ENCODE data around the gene SGCE.

Gene SGCE

GRCh38 chr7:94621120-94621519 lies 34.8 kb downstream of the SGCE start:
- no peak overlapping the region for H3K18ac ChIP-seq (ENCODE audit: low read length)
- peaks cover 0 to 65% of the 10 kb centered on the region in 2 donors for H3K36me3 ChIP-seq (replicated peaks in 1 of 2; ENCODE audit: control insufficient read depth in 2 of 2, insufficient read depth in 2 of 2, low read length in 2 of 2)
- H3K4me3 ChIP-seq (ENCODE audit: low read length in 2 of 2), result no peak overlapping the region
- H3K4me2 ChIP-seq (ENCODE audit: insufficient read depth, low read length, poor library complexity, severe bottlenecking), result no peak overlapping the region
- no peak overlapping the region for H3K9ac ChIP-seq (ENCODE audit: low read depth, low read length, poor library complexity)
- no CpG with 5 or more reads among the region's 2 CpGs for WGBS, 2 donors (ENCODE audit: extremely low coverage in 2 of 2, insufficient read length in 2 of 2, insufficient replicate concordance in 1 of 2)
- H3K9me3 ChIP-seq (replicated peaks in 1 of 2; ENCODE audit: control insufficient read depth in 2 of 2, insufficient read depth in 1 of 2, low read depth in 1 of 2, low read length in 2 of 2), result no peaks in the 10 kb centered on the region
- H3K4me1 ChIP-seq (ENCODE audit: control insufficient read depth in 2 of 2, insufficient read depth in 1 of 2, low read depth in 1 of 2, low read length in 2 of 2), result no peaks in the 10 kb centered on the region
- no peak overlapping the region for H3K14ac ChIP-seq (ENCODE audit: low read length)
- no peak overlapping the region for H2BK12ac ChIP-seq (ENCODE audit: low read length)
- no peak overlapping the region for H2AK5ac ChIP-seq (ENCODE audit: low read depth, low read length)
- no peak overlapping the region for H3K27ac ChIP-seq (replicated peaks; ENCODE audit: low read length)
- no peaks in the 10 kb centered on the region for H3K79me1 ChIP-seq (ENCODE audit: low read depth, low read length)
- H3K23ac ChIP-seq (ENCODE audit: low read depth, low read length, poor library complexity), result no peak overlapping the region
- no peak for DNase-seq (ENCODE audit: low spot score)
- no peak overlapping the region for H4K91ac ChIP-seq (ENCODE audit: low read depth, low read length, poor library complexity)
- no peak overlapping the region for H4K8ac ChIP-seq (ENCODE audit: low read depth, low read length)
- H3K4ac ChIP-seq (ENCODE audit: low read length), result no peak overlapping the region
- no peak overlapping the region for H2BK120ac ChIP-seq (ENCODE audit: low read depth, low read length)
- H2BK5ac ChIP-seq (ENCODE audit: low read length), result no peak overlapping the region
- no peak overlapping the region for H2BK15ac ChIP-seq (ENCODE audit: low read length)
- no peaks in the 10 kb centered on the region for H3K27me3 ChIP-seq (ENCODE audit: control insufficient read depth in 3 of 3, insufficient read depth in 3 of 3, low read depth in 1 of 3, low read length in 3 of 3)
- H2AFZ ChIP-seq (ENCODE audit: low read length), result no peak overlapping the region

GRCh38 chr7:94620703-94621118 lies 35.2 kb downstream of the SGCE start:
- Histone ChIP-seq H3K27ac (replicated peaks; ENCODE audit: low read length) (no peak overlapping the region), H3K14ac (ENCODE audit: low read length) (no peak overlapping the region), H3K4me2 (ENCODE audit: insufficient read depth, low read length, poor library complexity, severe bottlenecking) (no peak overlapping the region), H2BK120ac (ENCODE audit: low read depth, low read length) (no peak overlapping the region), H3K18ac (ENCODE audit: low read length) (no peak overlapping the region), H2BK15ac (ENCODE audit: low read length) (no peak overlapping the region), H3K27me3 (ENCODE audit: control insufficient read depth in 3 of 3, insufficient read depth in 3 of 3, low read depth in 1 of 3, low read length in 3 of 3) (no peaks in the 10 kb centered on the region), H2AK5ac (ENCODE audit: low read depth, low read length) (no peak overlapping the region), H4K91ac (ENCODE audit: low read depth, low read length, poor library complexity) (no peak overlapping the region), H3K4me3 (ENCODE audit: low read length in 2 of 2) (no peak overlapping the region), H3K79me1 (ENCODE audit: low read depth, low read length) (no peaks in the 10 kb centered on the region), H2BK5ac (ENCODE audit: low read length) (no peak overlapping the region), H3K36me3 (replicated peaks in 1 of 2; ENCODE audit: control insufficient read depth in 2 of 2, insufficient read depth in 2 of 2, low read length in 2 of 2) (peaks cover under 1 to 67% of the 10 kb centered on the region in 2 donors), H3K9ac (ENCODE audit: low read depth, low read length, poor library complexity) (no peak overlapping the region), H3K9me3 (replicated peaks in 1 of 2; ENCODE audit: control insufficient read depth in 2 of 2, insufficient read depth in 1 of 2, low read depth in 1 of 2, low read length in 2 of 2) (no peaks in the 10 kb centered on the region), H2AFZ (ENCODE audit: low read length) (peak overlapping the region; percentile 56), H3K4ac (ENCODE audit: low read length) (no peak overlapping the region), H2BK12ac (ENCODE audit: low read length) (no peak overlapping the region), H3K23ac (ENCODE audit: low read depth, low read length, poor library complexity) (no peak overlapping the region), H4K8ac (ENCODE audit: low read depth, low read length) (no peak overlapping the region), H3K4me1 (ENCODE audit: control insufficient read depth in 2 of 2, insufficient read depth in 1 of 2, low read depth in 1 of 2, low read length in 2 of 2) (no peaks in the 10 kb centered on the region)
- no peak for DNase-seq (ENCODE audit: low spot score)
- no CpG with 5 or more reads among the region's 2 CpGs for WGBS, 2 donors (ENCODE audit: extremely low coverage in 2 of 2, insufficient read length in 2 of 2, insufficient replicate concordance in 1 of 2)

- no peak overlapping the region for H2BK120ac ChIP-seq (ENCODE audit: low read depth, low read length)
- no peaks in the 10 kb centered on the region for H3K79me1 ChIP-seq (ENCODE audit: low read depth, low read length)
- WGBS, 2 donors (ENCODE audit: extremely low coverage in 2 of 2, insufficient read length in 2 of 2, insufficient replicate concordance in 1 of 2), result no CpG with 5 or more reads among the region's 1 CpG
- H3K4me2 ChIP-seq (ENCODE audit: insufficient read depth, low read length, poor library complexity, severe bottlenecking), result no peak overlapping the region
- H2BK5ac ChIP-seq (ENCODE audit: low read length), result no peak overlapping the region
- H3K27ac ChIP-seq (replicated peaks; ENCODE audit: low read length), result no peak overlapping the region
- no peaks in the 10 kb centered on the region for H3K27me3 ChIP-seq (ENCODE audit: control insufficient read depth in 3 of 3, insufficient read depth in 3 of 3, low read depth in 1 of 3, low read length in 3 of 3)
- H3K23ac ChIP-seq (ENCODE audit: low read depth, low read length, poor library complexity), result no peak overlapping the region
- no peak overlapping the region for H2BK12ac ChIP-seq (ENCODE audit: low read length)
- no peak overlapping the region for H4K8ac ChIP-seq (ENCODE audit: low read depth, low read length)
- no peaks in the 10 kb centered on the region for H3K4me1 ChIP-seq (ENCODE audit: control insufficient read depth in 2 of 2, insufficient read depth in 1 of 2, low read depth in 1 of 2, low read length in 2 of 2)
- H2BK15ac ChIP-seq (ENCODE audit: low read length), result no peak overlapping the region
- no peak overlapping the region for H3K4ac ChIP-seq (ENCODE audit: low read length)
- no peak overlapping the region for H3K14ac ChIP-seq (ENCODE audit: low read length)
- H2AFZ ChIP-seq (ENCODE audit: low read length), result no peak overlapping the region
- H3K4me3 ChIP-seq (ENCODE audit: low read length in 2 of 2), result no peak overlapping the region
- no peak overlapping the region for H2AK5ac ChIP-seq (ENCODE audit: low read depth, low read length)
- no peak overlapping the region for H4K91ac ChIP-seq (ENCODE audit: low read depth, low read length, poor library complexity)
- H3K9ac ChIP-seq (ENCODE audit: low read depth, low read length, poor library complexity), result no peak overlapping the region
- no peaks in the 10 kb centered on the region for H3K9me3 ChIP-seq (replicated peaks in 1 of 2; ENCODE audit: control insufficient read depth in 2 of 2, insufficient read depth in 1 of 2, low read depth in 1 of 2, low read length in 2 of 2)
- H3K36me3 ChIP-seq (replicated peaks in 1 of 2; ENCODE audit: control insufficient read depth in 2 of 2, insufficient read depth in 2 of 2, low read length in 2 of 2), result peaks cover 2 to 60% of the 10 kb centered on the region in 2 donors
- no peak for DNase-seq (ENCODE audit: low spot score)
- no peak overlapping the region for H3K18ac ChIP-seq (ENCODE audit: low read length)
Measured at GRCh38 chr7:94618126-94618525, 37.8 kb downstream of the SGCE start.

GRCh38 chr7:94616855-94617254 lies 39.1 kb downstream of the SGCE start:
- Histone ChIP-seq H2AK5ac (ENCODE audit: low read depth, low read length) (no peak overlapping the region), H4K8ac (ENCODE audit: low read depth, low read length) (no peak overlapping the region), H3K4me3 (ENCODE audit: low read length in 2 of 2) (no peak overlapping the region), H3K23ac (ENCODE audit: low read depth, low read length, poor library complexity) (no peak overlapping the region), H2BK15ac (ENCODE audit: low read length) (no peak overlapping the region), H2AFZ (ENCODE audit: low read length) (no peak overlapping the region), H3K9ac (ENCODE audit: low read depth, low read length, poor library complexity) (no peak overlapping the region), H3K36me3 (replicated peaks in 1 of 2; ENCODE audit: control insufficient read depth in 2 of 2, insufficient read depth in 2 of 2, low read length in 2 of 2) (peaks cover 4 to 59% of the 10 kb centered on the region in 2 donors), H3K4me2 (ENCODE audit: insufficient read depth, low read length, poor library complexity, severe bottlenecking) (no peak overlapping the region), H3K27ac (replicated peaks; ENCODE audit: low read length) (no peak overlapping the region), H2BK5ac (ENCODE audit: low read length) (no peak overlapping the region), H3K27me3 (ENCODE audit: control insufficient read depth in 3 of 3, insufficient read depth in 3 of 3, low read depth in 1 of 3, low read length in 3 of 3) (no peaks in the 10 kb centered on the region), H3K14ac (ENCODE audit: low read length) (no peak overlapping the region), H2BK12ac (ENCODE audit: low read length) (no peak overlapping the region), H3K4ac (ENCODE audit: low read length) (no peak overlapping the region), H2BK120ac (ENCODE audit: low read depth, low read length) (no peak overlapping the region), H3K4me1 (ENCODE audit: control insufficient read depth in 2 of 2, insufficient read depth in 1 of 2, low read depth in 1 of 2, low read length in 2 of 2) (no peaks in the 10 kb centered on the region), H3K79me1 (ENCODE audit: low read depth, low read length) (no peaks in the 10 kb centered on the region), H3K18ac (ENCODE audit: low read length) (no peak overlapping the region), H3K9me3 (replicated peaks in 1 of 2; ENCODE audit: control insufficient read depth in 2 of 2, insufficient read depth in 1 of 2, low read depth in 1 of 2, low read length in 2 of 2) (no peaks in the 10 kb centered on the region), H4K91ac (ENCODE audit: low read depth, low read length, poor library complexity) (no peak overlapping the region)
- no peak for DNase-seq (ENCODE audit: low spot score)
- WGBS, 2 donors (ENCODE audit: extremely low coverage in 2 of 2, insufficient read length in 2 of 2, insufficient replicate concordance in 1 of 2), result no CpG with 5 or more reads among the region's 3 CpGs

Measured in neuronal stem cell (in vitro differentiated cells).